ENCODE results near the gene FCN2.

The FCN2 gene

DNA sequence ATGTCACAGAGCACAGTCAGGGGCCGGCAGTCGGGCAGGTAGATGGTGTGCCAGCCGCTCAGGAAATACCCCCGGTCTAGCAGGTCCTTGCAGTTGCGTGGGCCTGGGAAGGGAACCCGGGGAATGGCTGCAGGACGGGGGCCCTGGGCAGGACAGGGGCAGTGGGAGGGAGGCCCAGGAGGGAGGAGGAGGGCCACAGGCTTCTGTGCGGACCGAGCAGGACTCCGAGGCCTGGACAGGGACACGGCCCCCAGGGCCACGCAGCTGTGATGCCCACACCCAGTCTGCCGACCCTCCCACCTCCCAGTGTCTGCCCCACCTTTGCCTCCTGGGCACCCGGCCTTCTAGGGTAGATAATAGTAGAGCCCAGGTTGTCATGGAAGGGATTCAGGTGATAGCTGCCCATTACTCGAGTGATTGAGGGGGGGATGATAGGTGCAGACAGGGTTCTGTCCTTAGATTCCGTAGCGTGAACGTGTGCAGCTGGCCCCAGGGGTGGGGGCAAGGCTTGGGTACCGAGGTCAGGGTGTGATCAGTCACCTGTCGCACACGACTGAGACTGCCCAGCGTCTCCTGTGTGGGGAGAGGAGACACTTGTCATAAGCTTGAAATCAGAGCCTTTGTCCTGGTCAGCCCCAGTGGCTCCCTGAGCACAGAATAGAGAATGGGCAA, 32.6 kb downstream of the FCN2 start:
- DNase-seq: no peak

- no peak for DNase-seq
These were observed 33.3 kb downstream of the FCN2 start for GRCh38 chr9:134913713-134914500.

DNA sequence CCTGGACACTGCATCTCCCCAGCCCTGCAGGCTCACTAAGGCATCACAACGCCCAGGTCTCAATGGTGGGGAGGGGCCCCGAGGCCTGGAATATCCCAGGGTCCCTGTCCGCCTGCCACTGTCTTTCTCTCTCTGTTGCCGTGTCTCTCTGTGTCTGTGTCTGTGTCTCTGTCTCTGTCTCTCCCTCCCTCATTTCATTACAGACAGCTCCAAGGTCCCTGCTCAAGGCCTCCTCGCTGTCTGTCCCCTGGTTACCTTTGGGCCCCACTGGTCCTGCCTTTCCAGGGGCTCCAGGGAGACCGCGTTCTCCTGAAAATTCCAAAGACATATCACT, 33.9 kb downstream of the FCN2 start:
- DNase-seq: no peak

DNA sequence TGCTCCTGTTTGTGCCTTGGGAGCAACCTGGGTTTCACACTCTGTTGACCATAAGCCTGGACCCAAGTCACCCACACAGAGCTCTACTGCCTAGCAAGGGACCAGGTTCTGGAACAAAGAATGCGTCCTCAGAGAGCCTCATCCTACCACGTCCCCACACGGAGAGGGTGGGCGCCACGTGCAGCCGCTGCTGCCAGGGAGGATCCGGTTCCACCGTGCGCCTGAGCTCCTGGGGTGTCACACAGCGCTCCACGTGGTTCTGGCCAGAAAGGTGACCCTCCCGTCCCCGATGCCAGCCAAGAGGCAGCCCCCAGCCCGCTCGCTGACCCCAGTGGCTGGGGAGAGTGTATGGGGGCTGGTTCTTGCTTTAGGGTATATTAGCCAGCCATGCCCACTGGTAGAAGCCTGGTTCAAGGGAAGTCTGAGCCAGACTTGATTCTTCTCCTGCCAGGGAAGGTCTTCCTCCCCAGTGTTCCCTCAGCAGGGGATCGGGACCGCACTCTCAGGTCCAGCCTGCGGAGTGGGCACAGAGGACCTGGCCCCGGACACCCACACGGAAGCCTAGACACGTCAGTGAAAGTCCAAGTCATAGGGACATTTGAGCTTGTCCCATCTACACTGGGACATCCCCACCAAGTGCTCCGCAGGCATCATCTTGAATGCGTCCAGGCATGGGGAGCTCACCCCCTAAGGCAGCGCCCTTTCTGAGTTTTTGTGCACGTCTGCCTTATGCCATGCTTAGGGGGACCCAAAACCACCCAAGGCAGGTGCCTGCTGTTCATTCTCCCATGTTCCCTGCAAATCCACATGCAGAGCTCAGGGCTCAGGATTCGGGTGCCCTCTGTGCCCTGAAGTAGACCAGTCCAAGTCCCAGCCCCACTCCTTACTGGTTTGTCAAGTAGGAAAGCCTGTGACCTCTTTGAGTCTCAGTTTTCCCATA, 34.7 kb downstream of the FCN2 start:
- DNase-seq: no peak

GRCh38 chr9:134916161-134916665, 35.6 kb downstream of the FCN2 start:
- DNase-seq: no peak

DNA sequence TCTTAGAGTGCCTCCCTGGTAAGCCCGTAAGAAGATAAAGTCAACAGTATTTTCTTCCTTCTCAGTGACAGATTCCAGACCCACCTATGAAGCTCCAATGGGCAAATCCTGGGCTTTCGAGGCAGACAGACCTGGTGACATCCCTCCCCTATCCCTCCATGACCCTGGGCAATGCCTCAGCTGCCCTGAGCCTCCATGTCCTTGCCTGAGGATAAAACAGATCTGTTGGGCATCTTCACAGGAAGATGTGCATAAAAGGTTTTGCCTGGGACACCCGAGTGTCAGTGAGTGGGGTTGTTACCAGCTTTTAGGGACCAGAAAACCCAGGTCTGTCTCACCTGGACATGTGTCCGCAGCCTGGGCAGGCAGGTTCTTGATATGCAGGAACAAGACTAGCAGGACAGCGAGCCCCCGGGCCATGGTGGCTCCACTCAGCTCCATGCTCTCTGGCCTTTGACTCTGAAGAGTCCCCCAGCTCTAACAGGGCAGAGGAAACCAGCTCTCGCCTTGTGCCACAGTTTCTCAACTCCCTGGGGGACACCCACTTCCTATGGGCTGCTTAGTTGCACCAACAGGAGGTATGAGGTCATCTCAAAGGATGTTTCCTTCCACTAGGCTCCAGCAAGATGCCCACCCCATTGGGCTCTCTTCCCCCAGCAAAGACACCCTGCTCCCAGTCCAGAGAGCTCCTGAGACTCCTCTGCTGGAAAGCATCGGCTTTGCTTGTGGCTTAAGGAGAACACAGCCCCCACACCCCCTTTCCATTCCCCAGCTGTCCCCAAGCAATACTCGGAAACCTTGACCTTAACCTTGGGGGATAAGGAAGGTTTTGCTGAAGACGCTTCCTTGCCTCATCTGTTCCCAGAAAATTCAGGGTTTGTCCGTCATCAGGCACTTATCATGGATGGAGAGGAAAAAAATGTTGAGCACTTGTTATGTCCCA, 37.1 kb downstream of the FCN2 start, which contains the start of gene FCN1:
TSS of gene FCN1 (minus strand) at position 482 of the 943 bp plus-strand sequence. CDS start at position 441, 41 bp downstream.
- no peak for DNase-seq

DNA sequence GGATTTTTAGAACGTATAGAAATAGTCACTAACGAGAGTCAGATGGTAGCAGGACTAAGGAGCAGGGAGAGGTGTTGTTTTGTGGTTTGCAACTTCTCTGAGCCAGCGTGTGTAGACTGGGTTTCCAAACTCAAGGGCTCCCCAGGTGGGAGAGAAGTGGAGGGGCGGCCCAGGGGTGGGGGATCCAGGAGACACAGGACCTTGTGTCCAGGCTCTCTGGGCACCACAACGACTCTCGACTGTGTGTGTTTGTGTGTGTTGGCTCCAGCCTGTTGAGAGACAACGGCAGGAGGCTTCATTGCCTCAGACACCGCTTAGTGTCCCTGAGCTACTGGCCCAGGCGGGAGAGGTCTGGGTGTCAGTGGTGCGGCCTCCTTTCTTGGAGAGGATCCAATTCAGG, 38.0 kb downstream of the FCN2 start:
- DNase-seq: no peak

DNA sequence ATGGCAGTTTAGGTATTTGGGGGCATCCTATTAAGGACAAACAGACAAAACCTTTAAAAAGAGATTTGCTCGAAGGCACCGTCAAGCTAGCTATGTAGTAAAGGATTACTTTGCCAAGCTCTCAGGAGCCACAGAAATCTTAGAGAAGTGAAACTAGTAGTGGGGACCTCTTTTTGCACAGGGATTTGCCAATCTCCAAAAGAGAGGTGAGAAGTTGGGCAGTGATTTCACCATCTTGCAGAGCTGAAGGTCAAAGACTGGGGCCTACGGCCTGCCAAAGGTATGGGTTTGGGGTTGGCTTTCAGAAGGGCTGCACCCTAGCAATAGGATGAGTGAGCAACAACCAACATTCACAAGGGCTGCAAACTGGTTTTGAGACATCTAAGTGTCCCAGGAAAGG, 38.7 kb downstream of the FCN2 start:
- no peak for DNase-seq

- no peak for DNase-seq
These were observed 41.7 kb downstream of the FCN2 start for GRCh38 chr9:134922066-134922931.

- no peak for DNase-seq
These were observed 42.3 kb downstream of the FCN2 start for GRCh38 chr9:134922932-134923240.

GRCh38 chr9:134923466-134923865, 42.9 kb downstream of the FCN2 start:
- no peak for DNase-seq

DNA sequence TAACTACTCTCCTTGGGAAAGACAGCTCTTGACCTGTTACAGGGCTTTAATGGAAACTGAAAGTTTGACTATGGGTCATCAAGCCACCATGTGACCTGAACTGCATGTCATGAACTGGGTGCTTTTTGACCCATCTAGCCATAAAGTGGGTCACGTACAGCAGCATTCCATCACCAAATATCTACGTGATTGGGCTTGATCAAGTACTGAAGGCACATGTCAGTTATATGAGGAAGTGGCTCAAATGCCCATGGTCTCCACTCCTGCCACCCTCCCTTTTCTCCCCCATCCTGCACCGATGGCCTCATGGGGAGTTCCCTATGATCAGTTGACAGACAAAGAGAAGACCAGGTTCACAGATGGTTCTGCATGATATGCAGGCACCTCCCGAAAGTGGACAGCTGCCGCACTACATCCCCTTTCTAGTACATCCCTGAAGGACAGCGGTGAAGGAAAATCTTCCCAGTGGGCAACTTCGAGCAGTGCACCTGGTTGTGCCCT, 44.5 kb downstream of the FCN2 start:
- no peak for DNase-seq

DNA sequence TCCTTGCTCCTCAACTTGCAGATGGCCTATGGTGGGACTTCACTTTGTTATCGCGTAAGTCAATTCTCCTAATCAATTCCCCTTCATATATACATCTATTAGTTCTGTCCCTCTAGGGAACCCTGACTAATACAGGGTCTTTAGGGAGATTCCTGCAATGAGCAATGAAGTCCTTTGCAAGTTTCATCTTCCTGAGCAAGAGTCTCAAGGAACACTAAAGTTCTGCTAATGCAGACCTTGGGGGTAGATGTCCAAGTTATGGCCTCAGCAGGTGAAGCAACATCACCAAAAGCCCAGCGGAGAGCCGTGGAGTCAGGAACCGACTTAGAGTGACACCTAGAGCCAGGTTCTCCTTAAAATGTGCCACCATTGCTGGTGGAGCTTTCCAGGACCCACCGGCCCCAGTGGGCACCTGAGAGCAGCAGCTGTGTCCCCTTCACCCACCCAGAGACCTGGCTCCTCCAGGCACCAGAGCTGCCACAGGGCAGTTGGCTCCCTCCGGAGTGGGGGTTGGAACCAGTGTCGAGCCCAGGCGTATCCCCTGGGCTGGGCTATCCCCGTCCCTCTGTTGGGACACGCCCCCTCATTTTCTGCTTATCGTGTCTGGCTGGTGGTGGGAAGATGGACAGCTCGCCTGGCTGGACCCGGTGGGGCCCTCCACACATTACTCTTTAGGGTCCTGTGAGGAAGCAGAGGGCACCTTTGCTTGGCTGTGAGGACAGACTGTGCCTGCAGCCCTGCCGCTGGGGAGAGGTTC, 48.0 kb downstream of the FCN2 start:
- DNase-seq: no peak

- no peak for DNase-seq
These were observed 48.9 kb downstream of the FCN2 start for GRCh38 chr9:134929193-134930158.

GRCh38 chr9:134930398-134930797, 49.8 kb downstream of the FCN2 start:
- no peak for DNase-seq

- DNase-seq: no peak
These were observed 51.6 kb downstream of the FCN2 start for GRCh38 chr9:134932171-134932570.

DNA sequence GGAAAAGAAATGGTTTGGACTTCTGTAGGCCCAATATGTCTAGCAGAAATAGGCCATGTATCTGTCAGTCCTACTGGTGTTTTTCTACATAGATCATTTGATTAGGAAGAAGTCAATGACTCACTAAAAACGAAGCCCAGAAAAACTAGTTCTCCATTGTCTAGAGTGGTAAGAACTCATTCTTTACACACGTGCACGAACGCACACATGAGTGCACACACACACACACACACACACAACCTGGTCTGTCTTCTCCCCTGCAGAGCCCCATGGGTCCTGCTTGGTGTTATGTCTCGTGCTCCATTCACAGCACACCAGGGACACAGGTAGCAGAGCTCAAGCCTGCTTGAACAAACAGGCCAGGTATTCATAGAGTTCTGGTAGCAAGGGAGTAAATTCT, 52.0 kb downstream of the FCN2 start:
- no peak for DNase-seq

DNA sequence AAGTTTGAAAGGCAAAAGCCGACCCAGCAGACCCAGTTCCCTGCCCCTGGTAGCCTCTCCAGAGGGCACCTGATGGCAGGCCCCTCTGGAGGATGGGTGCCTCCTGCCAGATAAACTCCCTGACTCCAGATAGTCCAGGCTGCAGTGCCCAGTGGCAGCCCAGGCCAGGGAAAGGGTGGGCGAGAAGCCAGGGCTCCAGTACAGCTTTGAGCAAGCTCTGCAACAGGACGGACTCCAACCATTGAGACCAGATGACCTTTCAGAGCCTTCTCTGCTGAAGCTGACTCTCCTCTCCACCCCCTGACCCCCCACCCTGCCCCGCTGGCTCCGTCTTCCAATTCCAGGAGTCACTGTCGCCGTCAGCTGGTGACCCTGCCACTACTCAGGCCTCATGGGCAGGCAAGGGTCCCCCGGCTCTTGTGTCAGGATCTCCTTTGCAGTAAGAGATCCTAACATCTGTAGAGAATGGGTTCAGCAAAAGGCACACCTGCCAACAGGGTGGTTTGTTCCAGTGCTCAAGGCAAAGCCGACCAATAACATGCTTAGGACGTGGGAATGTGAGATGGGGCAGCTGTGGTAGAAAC, 52.6 kb downstream of the FCN2 start:
- no peak for DNase-seq
